Measurements from ENCODE around the gene ARSG. TPM values are rescaled to one million over a fixed set of nuclear protein-coding genes. Genes with fewer than 3 reads are reported as not detected.

The ARSG gene
- total and polyA plus RNA-seq, 10 of the 15 experiments (the other 5 are each of a cell fraction or from before 2014, with no cell fraction given), result 2.9 to 13.5 (median 7.6) TPM

DNA sequence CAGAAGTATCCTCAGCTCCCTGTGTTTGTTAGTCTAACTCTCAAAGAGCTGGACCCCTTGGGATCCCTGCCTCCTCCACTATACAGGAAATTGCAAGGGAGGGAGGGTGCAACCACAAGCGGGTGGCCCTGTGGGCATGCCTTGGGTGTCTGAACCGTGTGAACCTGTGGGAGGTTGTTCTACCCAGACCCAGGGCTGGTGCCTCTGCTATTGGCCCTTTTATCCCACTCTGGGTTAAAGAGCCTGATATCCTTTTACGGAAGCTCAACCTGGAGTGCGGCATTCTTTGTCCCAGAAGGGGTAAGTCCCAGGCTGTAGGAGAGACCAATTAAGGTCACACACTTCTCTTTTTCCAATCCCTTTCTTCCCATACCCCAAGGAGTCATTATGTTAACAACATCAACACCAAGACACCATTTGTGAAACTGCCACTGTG, 53.4 kb downstream of the ARSG start:
- TF ChIP-seq, protein P1, sequence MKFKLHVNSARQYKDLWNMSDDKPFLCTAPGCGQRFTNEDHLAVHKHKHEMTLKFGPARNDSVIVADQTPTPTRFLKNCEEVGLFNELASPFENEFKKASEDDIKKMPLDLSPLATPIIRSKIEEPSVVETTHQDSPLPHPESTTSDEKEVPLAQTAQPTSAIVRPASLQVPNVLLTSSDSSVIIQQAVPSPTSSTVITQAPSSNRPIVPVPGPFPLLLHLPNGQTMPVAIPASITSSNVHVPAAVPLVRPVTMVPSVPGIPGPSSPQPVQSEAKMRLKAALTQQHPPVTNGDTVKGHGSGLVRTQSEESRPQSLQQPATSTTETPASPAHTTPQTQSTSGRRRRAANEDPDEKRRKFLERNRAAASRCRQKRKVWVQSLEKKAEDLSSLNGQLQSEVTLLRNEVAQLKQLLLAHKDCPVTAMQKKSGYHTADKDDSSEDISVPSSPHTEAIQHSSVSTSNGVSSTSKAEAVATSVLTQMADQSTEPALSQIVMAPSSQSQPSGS (IDR thresholded peaks at IDR 0.05; ENCODE audit: low read length), result no peak
- TF ChIP-seq IKZF2 (IDR thresholded peaks at IDR 0.05), result no peak
- SMC1A ChIA-PET (ENCODE audit: uncharacterized antibody, unreplicated experiment), result no interaction called here
- H3K4me3 ChIP-seq, result no peak overlapping the region
- H3K27ac ChIP-seq (ENCODE audit: control insufficient read depth, insufficient read depth), result no peak overlapping the region
- no peak for ATAC-seq
- no peak overlapping the region for H3K9ac ChIP-seq (ENCODE audit: control insufficient read depth, insufficient read depth, low read length)
- DNase-seq (ENCODE audit: low read depth, low spot score), result no peak
- no peaks in the 10 kb centered on the region; the same call in 2 of the 3 replicates for H3K9me3 ChIP-seq (replicated peaks; ENCODE audit: control insufficient read depth, insufficient read depth, low read length)
- intact Hi-C loops (cut with micrococcal nuclease; ENCODE audit: unreplicated experiment), result loop anchor here (5.0 kb wide), 1 partner anchor 52 kb away; the partner anchor contains the start of genes ARSG and SLC16A6
- no peak overlapping the region for H2AFZ ChIP-seq (ENCODE audit: control insufficient read depth, low read depth, low read length)
- no peaks in the 10 kb centered on the region for H3K79me2 ChIP-seq (ENCODE audit: control insufficient read depth, insufficient read depth, low read length)
- in situ Hi-C loops (cut with MboI), result no loop called here
- CTCF ChIA-PET, result interaction anchor here (1.1 kb wide), 1 partner anchor 54 kb away, joined by 4 read pairs; no protein-coding TSS in a partner anchor
- no peaks in the 10 kb centered on the region for H3K27me3 ChIP-seq (replicated peaks in 1 of 2; ENCODE audit: control insufficient read depth in 2 of 2, insufficient read depth in 2 of 2, low read length in 1 of 2)
- no peak for FAIRE-seq
- 56% methylated on average over 4 of the region's 4 CpGs for WGBS (ENCODE audit: insufficient coverage, insufficient replicate concordance, low lambda C conversion rate, missing lambda C conversion rate)
- peaks cover 11% of the 10 kb centered on the region for H3K4me1 ChIP-seq (ENCODE audit: control insufficient read depth, insufficient read depth, low read length)
- H3K36me3 ChIP-seq (ENCODE audit: control insufficient read depth in 2 of 2, insufficient read depth in 2 of 2, low read length in 1 of 2), result peaks cover 0 to 1% of the 10 kb centered on the region in 2 experiments; a peak in 2 of 4 replicates
- H4K20me1 ChIP-seq (ENCODE audit: control insufficient read depth, insufficient read depth), result no peaks in the 10 kb centered on the region
- H3K4me2 ChIP-seq (ENCODE audit: control insufficient read depth, insufficient read depth), result no peak overlapping the region
- POLR2A ChIA-PET, result interaction anchor here (0.6 kb wide), 1 partner anchor 47 kb away, joined by 5 read pairs; no protein-coding TSS in a partner anchor
- RAD21 ChIA-PET (ENCODE audit: unreplicated experiment), result no interaction called here
- BruUV-seq (replicated peaks), result no TSS peak

DNA sequence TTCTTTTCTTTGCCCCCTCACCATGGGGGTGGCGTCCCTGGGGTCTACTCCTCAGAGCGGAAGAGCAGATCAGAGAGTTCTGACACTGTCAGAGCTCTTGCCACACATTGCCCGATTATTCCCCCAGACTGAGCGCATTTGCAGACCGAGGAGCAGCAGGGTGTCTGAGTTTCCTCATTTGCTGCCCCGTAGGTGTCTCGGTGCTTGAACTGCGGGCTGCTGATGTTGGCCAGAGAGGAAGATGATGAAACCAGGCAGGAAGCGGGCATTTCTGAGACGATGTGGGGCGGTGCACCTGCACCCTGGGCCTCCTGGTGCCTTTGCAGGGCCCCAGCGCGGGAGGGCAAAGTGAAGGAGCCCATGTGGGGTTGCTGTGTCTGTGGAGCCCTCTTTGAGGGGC, 55.2 kb downstream of the ARSG start:
- H2AFZ ChIP-seq (ENCODE audit: control insufficient read depth, low read depth, low read length), result peak overlapping the region; percentile 81
- SMC1A ChIA-PET (ENCODE audit: uncharacterized antibody, unreplicated experiment), result no interaction called here
- 0 out of 2 replicates have a peak overlapping the region, but pooled peaks have one; percentile 15 for H3K4me3 ChIP-seq
- peak; percentile 24 for DNase-seq (ENCODE audit: low read depth, low spot score)
- CTCF ChIA-PET, result no interaction called here
- no peaks in the 10 kb centered on the region for H3K79me2 ChIP-seq (ENCODE audit: control insufficient read depth, insufficient read depth, low read length)
- POLR2A ChIA-PET, result no interaction called here
- RAD21 ChIA-PET (ENCODE audit: unreplicated experiment), result no interaction called here
- WGBS (ENCODE audit: insufficient coverage, insufficient replicate concordance, low lambda C conversion rate, missing lambda C conversion rate), result 1% methylated on average over 13 of the region's 13 CpGs
- peak overlapping the region; percentile 46; the same call in 1 of the 2 replicates for H3K9ac ChIP-seq (ENCODE audit: control insufficient read depth, insufficient read depth, low read length)
- peak; percentile 82 for ATAC-seq
- no peak for FAIRE-seq
- peaks cover 0 to 1% of the 10 kb centered on the region in 2 experiments; a peak in 2 of 4 replicates for H3K36me3 ChIP-seq (ENCODE audit: control insufficient read depth in 2 of 2, insufficient read depth in 2 of 2, low read length in 1 of 2)
- H3K4me2 ChIP-seq (ENCODE audit: control insufficient read depth, insufficient read depth), result peak overlapping the region; percentile 36
- in situ Hi-C loops (cut with MboI) (no loop called here), intact Hi-C loops (cut with micrococcal nuclease; ENCODE audit: unreplicated experiment) (loop anchor here (5.0 kb wide), 1 partner anchor 54 kb away; the partner anchor contains the start of genes ARSG and SLC16A6)
- H4K20me1 ChIP-seq (ENCODE audit: control insufficient read depth, insufficient read depth), result no peaks in the 10 kb centered on the region
- no peaks in the 10 kb centered on the region for H3K27me3 ChIP-seq (replicated peaks in 1 of 2; ENCODE audit: control insufficient read depth in 2 of 2, insufficient read depth in 2 of 2, low read length in 1 of 2)
- H3K9me3 ChIP-seq (replicated peaks; ENCODE audit: control insufficient read depth, insufficient read depth, low read length), result no peaks in the 10 kb centered on the region; the same call in 2 of the 3 replicates
- H3K4me1 ChIP-seq (ENCODE audit: control insufficient read depth, insufficient read depth, low read length), result peaks cover 11% of the 10 kb centered on the region
- no TSS peak for BruUV-seq (replicated peaks)
- peak overlapping the region; percentile 45 for H3K27ac ChIP-seq (ENCODE audit: control insufficient read depth, insufficient read depth)
- TF ChIP-seq RELA (IDR thresholded peaks at IDR 0.05; ENCODE audit: borderline replicate concordance, partially characterized antibody), result no peak
- TF ChIP-seq EED (IDR thresholded peaks at IDR 0.05; ENCODE audit: low read depth), result 0 out of 2 replicates have a peak, but pooled peaks have one; percentile 39
- 0 out of 2 replicates have a peak, but pooled peaks have one; percentile 24 for TF ChIP-seq POLR2AphosphoS5 (IDR thresholded peaks at IDR 0.05; ENCODE audit: low read length)
- TF ChIP-seq CBX5 (IDR thresholded peaks at IDR 0.05; ENCODE audit: low read depth), result no peak
- no peak for TF ChIP-seq STAT3 (IDR thresholded peaks at IDR 0.05; ENCODE audit: low read depth, low read length)
- no peak; the same call in 1 of the 2 replicates for TF ChIP-seq RUNX3 (IDR thresholded peaks at IDR 0.05; ENCODE audit: low read length)
- TF ChIP-seq TCF3 (IDR thresholded peaks at IDR 0.05; ENCODE audit: borderline replicate concordance, insufficient read depth, low read depth, low read length), result 0 out of 2 replicates have a peak, but pooled peaks have one; percentile 48
- TF ChIP-seq FOXM1 (IDR thresholded peaks at IDR 0.05; ENCODE audit: low read depth, low read length), result no peak
- TF ChIP-seq MEF2A (IDR thresholded peaks at IDR 0.05; ENCODE audit: insufficient read depth, low read depth, low read length), result no peak
- TF ChIP-seq SPI1 (IDR thresholded peaks at IDR 0.05; ENCODE audit: borderline replicate concordance, insufficient read depth, low read depth, low read length), result 0 out of 2 replicates have a peak, but pooled peaks have one; percentile 2
- no peak for TF ChIP-seq SMAD5 (IDR thresholded peaks at IDR 0.05; ENCODE audit: low read depth)
- TF ChIP-seq RB1 (IDR thresholded peaks at IDR 0.05; ENCODE audit: borderline replicate concordance), result no peak
- TF ChIP-seq ETV6 (conservative IDR thresholded peaks at IDR 0.05 in 1 of 2, IDR thresholded peaks at IDR 0.05 in 1 of 2; ENCODE audit: borderline replicate concordance in 1 of 2, low read depth in 1 of 2), result no peak
- TF ChIP-seq CHD2 (IDR thresholded peaks at IDR 0.05; ENCODE audit: borderline replicate concordance, low read depth, low read length), result no peak
